GM23248 (cell line): Measurements from ENCODE around the gene PIP5KL1.

ENCODE experiments used
- EZH2 ChIP-seq: fragments of 200-600 bp; sonication (generic); IDR thresholded peaks from 2 replicates; pipeline ENCODE4 v1.6.1; 2018; ENCODE audit warnings: antibody characterized with exemption, mild to moderate bottlenecking; ENCODE audit not compliant: insufficient read depth, poor library complexity, severe bottlenecking
- EZH2phosphoT487 ChIP-seq: fragments of 200-600 bp; sonication (generic); IDR thresholded peaks from 2 replicates; pipeline ENCODE4 v1.6.1; 2018; ENCODE audit warnings: antibody characterized with exemption, moderate library complexity, mild to moderate bottlenecking, low read depth; ENCODE audit not compliant: insufficient read depth

GRCh38 chr9:127873886-127874285 lies 56.7 kb downstream of the PIP5KL1 start:
- TF ChIP-seq EZH2: no peak
- no peak for TF ChIP-seq EZH2phosphoT487
